GM19452 (cell line): ENCODE data around the gene SPTBN1.

Experiments used
- ATAC-seq: cut with Tn5 transposase; IDR thresholded peaks from one replicate; pipeline ENCODE4 v1.9.1; 2021; ENCODE audit not compliant: unreplicated experiment

SPTBN1 gene

DNA sequence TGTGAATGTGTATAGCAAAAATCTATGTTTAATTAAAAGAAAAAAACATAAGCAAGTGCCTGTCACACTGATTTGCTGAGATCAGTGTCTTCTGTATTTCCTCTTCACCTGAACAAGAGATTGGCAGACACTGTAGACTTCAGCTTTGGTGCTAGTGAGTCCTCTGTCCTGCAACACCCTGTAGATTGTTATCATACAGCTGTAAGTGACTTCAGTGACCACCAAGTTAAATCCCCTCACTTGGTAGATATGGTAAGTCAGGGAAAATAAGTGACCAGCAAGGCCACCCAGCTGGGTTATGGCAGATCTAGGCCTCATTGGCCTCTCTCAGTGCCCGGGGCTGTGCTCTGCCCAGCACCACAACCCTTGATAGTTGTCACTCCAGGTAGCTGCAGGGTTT lies 147.7 kb downstream of the SPTBN1 start:
- ATAC-seq = no peak

DNA sequence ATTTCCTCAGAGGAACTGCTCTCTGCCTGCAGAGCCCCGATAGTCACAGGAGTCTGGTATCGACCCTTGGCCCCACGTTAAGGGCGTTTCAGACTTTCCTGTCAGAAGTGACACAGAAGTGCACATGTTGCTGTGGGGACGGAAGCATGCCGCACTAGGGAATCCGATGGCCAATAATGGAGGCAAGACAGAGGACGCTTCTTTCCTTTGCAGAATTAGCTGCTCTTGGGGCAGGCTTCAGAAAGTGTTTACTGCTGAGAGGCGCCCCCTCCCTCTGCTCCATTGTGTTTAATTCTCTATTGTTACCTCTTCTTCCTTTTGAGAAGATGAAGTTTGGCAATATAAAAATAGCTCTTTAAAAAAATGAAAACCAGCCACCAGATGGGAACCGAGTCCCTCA lies 148.7 kb downstream of the SPTBN1 start:
- no peak for ATAC-seq

DNA sequence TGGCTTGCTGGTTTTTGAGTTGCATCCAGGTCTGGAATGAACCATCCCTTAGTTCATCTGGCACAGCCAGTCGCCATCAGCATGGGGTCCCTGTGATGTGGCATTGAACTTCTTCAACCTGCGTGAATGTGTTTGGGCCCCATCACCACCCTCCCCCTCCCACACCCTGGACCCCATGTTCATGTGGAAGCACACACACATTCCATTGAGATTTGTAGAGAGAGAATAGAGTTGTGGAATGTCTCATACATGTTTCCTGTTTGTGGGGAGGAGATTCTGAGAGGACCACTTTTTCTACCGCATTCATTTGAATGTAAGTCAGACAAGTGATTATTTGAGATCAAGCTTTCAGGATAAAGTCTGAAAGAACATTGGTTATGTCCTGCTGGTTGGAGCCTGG lies 149.7 kb downstream of the SPTBN1 start:
- no peak for ATAC-seq

DNA sequence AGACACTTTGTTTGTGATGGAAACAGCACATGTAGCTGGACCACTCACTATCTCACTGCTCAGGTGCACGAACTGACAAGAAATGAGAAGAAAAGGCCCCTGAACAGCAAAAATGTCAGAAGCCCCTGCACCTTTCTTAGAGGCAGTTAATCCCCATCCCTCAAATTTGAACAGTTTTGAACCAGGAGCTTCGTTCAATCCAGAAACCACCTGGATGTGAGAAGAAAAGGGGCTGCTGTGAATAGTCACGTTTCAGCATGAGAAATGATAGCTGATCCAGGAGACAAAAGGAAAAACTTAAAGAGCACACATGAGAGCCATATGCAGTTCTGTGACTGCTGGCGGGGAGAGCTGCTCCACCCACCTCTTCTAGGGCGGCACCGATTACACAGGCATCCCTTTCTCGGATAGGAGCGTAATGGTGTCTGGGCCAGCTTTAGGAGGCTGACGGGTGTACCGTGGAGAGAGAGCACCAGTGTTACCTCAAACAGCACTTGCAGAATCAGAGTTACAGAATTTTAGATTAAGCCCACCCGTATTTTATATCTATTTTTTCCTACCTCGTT lies 150.3 kb downstream of the SPTBN1 start:
- no peak for ATAC-seq

DNA sequence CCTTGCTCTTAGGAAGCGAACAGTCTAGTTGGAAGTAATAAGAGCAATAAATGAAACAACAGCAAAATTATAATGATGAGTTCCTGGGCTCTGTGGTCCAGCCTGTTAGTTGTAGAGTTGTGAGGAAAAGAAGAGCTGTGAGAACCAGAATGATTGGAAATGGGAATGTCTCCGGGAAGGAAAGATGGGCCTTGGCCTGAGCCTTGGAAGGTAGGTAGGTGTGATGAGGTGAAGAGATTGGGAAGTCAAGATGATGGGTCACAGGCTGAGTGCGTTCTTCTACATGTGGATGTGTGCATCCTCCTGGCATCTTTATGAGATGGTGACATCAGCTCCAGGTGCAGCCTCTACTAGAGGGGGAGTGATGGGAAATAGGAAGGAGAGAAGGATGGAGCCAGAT lies 152.1 kb downstream of the SPTBN1 start:
- ATAC-seq = no peak

DNA sequence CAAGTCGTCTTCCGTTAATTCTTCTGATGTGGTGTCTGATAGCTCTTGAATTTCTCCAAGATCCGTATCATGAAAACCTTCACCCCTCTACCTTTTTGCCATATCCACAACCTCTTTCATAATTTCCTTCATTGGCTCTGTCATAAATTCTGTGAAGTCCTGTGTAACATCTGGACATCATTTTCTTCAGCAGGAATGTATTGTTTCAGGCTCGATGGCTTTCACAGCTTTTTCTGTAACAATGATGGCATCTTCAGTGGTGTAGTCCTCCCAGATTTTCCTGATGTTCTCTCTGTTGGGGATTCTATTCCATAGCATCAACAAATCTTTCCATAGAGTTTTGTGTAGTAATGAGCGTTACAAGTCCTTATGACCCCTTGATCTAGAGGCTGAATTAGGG lies 153.1 kb downstream of the SPTBN1 start:
- no peak for ATAC-seq

DNA sequence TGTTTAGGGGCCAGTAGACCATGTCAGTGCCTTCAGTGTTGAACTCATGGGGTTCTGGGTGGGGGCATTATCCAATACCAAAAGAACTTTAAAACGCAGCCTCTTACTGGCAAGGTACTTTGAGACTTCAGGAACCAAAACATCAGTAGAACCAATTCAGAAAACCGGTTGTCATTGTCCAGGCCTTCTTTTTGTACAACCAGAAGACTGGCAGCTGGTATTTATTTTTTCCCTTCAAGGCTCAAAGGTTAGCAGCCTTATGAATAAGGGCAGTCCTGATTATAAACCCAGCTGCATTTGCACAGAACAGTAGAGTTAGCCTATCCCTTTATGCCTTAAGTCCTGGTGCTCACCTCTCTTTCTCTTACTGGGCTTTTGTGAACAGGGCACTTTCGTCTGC lies 153.5 kb downstream of the SPTBN1 start:
- no peak for ATAC-seq

DNA sequence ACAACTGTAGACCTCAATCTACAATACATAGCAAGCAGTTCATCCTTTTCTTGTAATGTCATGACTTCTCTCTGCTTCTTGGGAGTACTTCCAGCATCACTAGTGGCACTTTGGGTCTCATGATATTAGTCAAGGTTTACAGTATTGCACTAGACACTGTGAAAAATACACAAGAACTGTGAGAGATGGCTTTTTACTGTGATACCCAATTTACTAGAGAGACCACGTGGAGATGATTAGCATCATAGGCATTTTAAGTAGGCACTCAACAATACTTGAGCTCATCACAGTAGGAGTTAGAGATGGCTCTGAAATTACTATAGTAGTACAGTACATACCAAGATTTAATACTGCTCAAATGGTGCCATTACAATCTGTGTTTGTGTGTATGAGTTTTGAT lies 154.6 kb downstream of the SPTBN1 start:
- ATAC-seq = no peak

DNA sequence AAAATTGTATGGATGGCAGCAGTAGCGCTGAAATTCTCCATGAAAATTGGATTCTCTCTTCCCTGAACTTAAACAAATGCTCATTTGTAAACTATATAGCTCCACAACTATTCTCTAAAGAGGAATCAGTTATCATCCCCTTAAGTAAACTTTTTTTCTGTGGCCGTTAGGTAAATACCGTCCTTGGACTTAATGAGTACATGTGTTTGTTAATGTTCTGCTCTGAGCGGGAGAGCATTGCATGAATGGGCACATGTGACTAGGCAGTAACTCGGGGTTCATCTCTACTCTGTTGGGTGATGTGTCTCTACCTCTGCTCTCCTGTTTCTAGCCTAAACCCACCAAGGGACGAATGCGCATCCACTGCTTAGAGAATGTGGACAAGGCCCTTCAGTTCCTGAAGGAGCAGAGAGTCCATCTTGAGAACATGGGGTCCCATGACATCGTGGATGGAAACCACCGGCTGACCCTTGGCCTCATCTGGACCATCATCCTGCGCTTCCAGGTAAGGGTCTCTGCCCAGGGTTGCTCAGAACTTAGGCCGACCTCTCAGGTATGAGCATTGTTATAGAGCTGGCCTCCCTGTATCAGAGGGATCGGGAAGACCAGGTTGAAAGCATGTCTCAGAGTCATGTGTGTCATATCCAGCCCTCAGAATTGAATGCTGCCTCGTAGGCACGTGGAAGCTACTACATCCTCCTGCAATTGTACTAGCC lies 155.9 kb downstream of the SPTBN1 start:
- ATAC-seq = no peak

DNA sequence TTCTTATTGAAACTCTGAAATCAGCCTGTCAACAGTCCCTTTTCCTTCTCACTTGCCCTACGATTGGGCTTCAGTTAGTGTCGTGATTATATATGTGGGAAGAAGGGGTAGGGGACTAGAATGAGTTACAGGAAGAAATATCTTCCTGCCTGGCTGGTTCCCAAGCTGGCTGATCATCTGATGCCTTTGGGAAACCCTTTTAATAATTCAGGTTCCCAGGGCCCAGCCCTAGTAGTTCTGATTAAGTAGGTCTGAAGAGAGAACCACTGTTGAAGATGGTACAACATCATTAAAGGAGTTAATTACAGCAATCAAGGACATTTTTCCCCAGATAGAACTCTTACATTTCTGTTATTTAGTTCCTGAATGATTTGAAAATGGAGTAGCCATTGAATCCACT lies 157.3 kb downstream of the SPTBN1 start:
- ATAC-seq = no peak

DNA sequence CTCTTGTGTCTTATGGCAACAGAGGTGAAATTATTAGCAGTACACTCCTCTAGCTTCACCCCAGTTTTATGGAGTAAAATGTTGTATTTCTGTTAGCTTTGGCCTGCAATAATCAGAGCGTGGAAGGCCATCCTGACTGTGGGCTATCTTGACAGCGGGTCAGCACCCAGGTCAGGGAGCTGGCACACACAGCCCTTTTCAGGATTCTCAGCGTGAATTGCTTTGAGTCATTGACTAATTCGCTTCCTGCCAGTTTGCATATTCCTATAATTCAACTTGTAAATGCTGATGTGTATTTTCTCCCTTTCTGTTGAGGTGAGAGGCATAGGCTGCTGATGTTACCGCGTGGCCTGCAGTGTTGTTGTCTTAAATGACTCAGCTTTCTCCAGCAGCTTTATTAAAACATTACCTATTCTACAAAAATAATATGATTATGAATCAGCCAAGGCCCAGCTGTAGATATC lies 157.7 kb downstream of the SPTBN1 start:
- peak; percentile 63 for ATAC-seq

DNA sequence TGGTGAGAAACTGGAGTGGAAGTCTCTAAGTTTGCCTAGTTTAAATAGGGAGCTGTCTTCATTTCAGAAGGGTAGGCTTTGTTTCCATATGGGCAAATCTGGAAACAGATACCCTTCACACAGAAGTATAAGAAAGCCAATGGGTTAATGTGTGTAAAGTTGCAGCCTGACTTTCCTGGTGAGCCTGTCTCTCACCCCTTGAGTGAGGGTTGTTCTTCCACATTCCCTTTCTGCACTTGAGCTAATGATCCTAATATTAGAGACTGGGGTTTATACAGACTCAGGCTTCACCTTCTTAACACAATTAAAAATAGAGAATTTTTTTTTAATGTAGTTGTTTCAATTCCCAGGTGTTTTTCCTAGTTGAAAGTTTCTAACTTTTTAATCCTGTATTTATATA lies 158.7 kb downstream of the SPTBN1 start:
- no peak for ATAC-seq

DNA sequence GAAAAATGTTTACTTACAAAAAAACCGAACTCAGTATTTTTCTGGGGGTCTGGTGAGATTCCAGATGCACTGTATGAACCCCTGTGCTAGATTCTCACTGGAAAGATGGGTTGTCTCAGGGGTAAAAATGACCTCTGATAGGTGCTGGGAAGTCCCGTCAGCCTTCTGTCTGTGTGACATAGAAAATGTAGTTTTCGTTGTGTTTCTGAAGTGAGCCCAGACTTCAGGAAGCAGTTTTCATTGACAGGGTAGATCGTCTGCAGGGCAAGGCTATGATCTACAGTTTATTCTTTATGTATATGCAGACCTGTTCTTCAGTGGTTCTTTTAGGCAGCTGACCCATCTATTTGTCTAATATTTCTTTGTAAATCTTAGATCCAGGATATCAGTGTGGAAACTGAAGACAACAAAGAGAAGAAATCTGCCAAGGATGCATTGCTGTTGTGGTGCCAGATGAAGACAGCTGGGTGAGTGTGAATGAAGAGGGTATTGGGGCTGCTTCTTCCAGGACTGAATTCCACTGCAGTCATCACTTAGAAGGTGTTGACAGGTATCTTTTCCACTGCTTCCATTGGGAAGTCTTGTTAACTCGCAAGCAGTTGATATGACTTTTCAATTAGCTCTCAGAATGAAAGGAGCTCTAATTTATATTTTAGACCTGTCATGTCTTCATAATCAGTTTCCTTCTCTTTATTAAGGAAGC lies 159.9 kb downstream of the SPTBN1 start:
- ATAC-seq = no peak

DNA sequence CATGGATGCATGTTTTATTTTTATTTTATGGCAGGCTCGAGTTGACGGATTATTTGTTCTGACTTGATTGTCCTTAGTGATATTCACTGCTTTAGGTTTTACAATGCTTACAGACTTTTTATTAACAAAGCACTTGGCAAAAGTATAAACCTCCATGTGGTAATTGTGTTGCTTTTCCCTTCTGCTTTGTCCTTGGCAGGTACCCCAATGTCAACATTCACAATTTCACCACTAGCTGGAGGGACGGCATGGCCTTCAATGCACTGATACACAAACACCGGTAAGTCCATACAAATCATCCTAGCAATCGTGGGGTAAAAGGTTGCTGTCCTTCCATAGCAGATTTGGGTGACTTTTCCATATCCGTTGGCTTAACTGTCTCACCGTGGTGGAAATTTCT lies 161.3 kb downstream of the SPTBN1 start:
- ATAC-seq = no peak

DNA sequence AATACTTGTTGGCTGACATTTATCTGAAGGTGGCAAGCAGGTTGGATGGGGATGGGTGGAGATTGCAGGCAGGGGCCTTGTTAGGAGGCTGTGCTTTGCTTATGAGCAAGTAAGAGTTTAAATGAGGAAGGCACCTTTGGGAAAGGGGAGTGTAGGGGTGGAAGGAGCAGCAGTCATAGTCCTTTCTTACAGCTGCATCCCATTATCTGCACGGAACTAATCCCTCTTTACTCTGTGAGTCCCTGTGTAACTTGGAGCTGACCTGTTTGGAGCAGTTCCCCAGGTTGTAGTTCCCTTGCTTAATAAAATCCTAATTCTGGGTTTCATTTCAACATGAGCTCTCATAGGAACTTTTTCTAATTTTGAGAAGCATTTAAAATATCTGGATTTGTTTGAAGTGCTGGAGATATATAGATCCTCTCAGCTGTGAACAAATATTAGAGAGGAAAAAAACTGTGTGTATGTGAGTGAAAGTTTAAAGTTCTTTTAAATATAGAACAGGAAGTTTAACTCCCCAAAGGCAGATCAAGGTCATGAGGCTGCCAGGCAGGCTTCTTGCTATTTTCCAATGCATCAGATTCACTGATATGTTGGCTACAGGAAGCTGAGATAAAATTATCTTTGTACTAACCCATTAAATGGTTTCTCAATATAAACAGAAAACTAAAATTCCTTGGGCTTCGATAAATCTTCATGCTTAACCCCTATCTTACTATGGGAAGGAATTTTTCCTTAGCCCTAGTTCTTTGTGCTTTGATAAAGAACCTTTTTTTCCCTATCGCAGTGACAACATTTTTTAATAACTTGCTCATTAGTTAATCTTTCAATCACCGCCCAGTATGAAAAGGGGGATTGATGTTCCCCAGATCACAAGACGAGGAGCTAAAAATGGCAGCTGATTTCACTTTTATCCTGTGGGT lies 162.8 kb downstream of the SPTBN1 start:
- ATAC-seq = no peak

DNA sequence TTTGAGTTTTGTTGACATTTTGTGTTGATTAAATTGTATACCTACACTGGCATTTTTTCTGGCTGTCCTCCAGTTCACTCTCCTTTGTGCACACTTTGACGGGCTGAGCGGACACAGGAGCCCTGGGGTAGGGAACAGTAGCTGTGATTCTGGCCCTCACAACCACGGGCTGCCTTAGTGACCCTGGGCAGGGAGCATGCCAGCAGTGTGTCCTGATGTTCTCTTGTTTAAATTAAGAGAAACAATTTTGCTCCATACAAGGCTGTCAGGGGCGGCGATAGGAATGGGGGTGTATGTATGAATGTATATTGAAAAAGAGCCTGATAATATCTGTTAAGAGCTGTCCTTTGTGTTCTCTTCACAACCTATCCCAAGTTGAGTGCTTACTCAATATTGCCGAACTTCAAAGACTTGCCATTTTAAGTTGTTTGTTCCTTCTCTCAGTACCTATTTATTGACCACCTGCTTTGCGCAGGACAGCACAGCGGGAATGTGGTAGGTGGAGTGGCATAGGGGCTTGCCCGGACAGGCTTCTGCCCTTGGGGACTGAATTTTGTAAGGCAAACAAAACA lies 163.6 kb downstream of the SPTBN1 start:
- ATAC-seq = no peak

DNA sequence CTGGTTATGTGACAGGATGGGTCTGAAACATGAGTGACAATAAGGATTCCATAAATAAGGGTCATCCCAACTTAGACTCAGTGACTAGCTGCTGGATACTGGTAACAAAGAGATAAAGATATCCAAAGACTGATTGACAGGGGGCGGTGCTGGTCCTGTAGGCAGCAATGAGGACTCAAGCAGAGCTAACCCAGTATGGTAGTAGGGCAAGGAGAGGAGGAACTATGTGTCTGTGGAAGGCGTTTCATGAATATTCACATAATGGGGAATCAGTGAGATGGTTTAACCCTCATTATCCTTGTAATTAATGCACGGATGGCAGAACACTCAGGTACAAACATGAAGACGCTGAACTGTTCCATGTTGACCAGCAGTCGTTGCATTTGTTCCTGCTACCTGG lies 164.8 kb downstream of the SPTBN1 start:
- no peak for ATAC-seq

DNA sequence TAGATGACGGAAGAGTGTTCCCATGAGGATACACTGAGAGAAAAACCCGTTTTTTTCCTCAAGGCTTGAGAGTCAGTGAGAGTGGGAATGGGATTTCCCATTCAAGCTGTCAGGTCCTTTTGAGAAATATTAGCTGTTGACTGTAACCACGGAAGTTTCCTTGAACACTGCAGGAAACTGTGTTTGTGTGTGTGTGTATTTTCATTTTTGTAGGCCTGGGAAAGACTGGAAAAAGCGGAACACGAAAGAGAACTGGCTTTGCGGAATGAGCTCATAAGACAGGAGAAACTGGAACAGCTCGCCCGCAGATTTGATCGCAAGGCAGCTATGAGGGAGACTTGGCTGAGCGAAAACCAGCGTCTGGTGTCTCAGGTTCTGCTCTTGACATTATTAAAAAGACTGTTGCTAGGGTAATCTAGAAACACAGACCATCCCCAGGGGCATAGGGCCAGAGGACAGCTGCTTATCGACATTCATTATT lies 168.5 kb downstream of the SPTBN1 start:
- no peak for ATAC-seq

DNA sequence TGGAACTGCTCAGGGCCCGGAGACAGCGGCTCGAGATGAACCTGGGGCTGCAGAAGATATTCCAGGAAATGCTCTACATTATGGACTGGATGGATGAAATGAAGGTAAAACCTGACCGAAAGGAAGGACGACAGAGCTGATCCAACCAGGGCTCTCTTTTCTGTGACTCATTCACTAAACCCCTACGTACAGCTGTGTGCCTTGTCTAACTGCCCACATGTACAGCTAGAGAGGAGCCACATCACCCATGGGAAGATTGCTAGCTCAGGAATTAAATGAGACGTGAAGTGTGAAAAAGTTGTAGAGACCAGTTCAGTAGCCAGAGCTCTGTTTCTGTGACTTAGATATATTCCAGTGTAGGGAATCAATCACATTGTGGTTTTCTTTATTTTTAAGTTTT lies 170.0 kb downstream of the SPTBN1 start:
- ATAC-seq = no peak

DNA sequence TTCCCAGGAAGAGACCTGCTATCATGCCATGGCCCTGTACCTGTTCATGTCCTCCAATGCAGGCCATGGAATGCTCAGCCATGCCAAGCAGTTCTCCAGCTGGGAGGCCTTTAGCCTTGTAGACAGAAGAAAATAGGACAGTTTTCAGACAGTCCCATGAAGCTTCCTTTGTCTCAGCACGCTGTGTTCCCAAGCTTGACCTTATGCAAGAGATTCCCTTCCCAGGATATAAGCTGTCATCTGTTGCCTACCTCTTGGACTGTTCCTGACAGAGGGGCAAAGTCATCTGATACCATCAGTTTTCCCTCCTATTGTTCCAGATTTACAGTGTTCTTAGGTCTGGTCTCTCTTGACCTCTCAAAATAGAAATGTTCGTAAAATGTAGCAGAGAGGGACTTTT lies 170.8 kb downstream of the SPTBN1 start:
- ATAC-seq = no peak

DNA sequence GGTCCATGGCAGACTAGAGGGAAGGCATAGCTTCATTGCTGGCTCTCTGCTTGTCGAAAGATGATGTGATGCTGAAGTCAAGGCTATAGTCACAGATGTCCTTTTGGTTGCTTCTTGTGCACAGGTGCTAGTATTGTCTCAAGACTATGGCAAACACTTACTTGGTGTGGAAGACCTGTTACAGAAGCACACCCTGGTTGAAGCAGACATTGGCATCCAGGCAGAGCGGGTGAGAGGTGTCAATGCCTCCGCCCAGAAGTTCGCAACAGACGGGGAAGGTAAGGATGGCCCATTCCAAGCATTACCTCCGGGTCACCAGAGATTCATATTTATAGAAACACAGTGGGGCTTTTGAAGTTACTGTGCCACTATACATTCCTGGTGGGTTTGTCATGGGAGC lies 171.8 kb downstream of the SPTBN1 start:
- no peak for ATAC-seq
